Posterior cingulate gyrus (tissue), 11 donors: ENCODE data around the gene SMCO4.

ENCODE experiments used
- DNase-seq, 10 donors: peaks; one replicate each; pipeline versions ENCODE4 v3.0.0 to v3.0.0-alpha.2; 2020 to 2021; ENCODE audit warnings: mixed read lengths in 3 of 10
- intact Hi-C: fragments of 100-400 bp; cut with DNase I; formaldehyde crosslinking; loops from one replicate; pipeline ENCODE4 v1.15.1; 2023

The SMCO4 gene

DNA sequence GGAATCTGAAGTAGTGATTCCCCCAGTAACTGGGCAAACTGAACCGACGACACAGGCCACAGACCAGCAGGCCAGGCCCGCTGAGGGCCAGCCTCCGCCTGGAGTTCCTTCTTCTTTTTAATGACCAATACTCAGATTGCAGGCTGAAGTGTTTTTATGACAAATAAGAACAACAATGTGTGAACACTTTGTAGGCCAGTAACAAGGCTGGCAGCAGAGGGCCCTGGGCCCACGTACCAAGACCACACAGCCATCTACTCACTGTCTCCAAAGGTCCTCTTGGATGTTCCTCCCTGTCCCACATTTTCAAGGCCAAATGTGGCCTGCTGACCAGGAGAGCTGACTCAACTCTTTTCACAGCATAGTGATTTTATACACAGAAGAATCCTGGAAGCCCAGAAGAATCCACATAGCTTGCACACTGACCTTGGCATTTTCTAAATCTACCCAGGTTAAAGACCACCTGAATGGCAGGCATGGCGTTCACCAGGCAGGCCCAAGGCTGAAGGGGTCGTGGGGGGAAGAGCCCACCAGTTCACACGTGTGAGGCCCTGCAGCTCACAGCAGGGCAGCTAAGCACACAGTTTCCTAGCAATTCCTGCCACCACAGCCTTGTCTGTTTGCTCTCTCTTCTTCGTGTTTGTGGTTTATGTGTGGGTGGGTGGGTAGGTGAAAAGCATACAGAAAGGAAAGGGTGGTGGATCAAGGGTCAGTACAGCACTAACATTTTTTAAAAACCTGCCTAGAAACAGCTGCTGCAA, 13.3 kb downstream of the SMCO4 start:
- DNase-seq, result peak in 2 of 10 donors; percentile 67 to 71
- intact Hi-C loops, result no loop called here

GRCh38 chr11:93528757-93529645, 14.2 kb downstream of the SMCO4 start:
- DNase-seq, result peak in 3 of 10 donors; percentile 37 to 87 (median 74)
- intact Hi-C loops, result no loop called here

GRCh38 chr11:93528252-93528651, 14.9 kb downstream of the SMCO4 start:
- DNase-seq, result no peak
- intact Hi-C loops, result no loop called here

DNA sequence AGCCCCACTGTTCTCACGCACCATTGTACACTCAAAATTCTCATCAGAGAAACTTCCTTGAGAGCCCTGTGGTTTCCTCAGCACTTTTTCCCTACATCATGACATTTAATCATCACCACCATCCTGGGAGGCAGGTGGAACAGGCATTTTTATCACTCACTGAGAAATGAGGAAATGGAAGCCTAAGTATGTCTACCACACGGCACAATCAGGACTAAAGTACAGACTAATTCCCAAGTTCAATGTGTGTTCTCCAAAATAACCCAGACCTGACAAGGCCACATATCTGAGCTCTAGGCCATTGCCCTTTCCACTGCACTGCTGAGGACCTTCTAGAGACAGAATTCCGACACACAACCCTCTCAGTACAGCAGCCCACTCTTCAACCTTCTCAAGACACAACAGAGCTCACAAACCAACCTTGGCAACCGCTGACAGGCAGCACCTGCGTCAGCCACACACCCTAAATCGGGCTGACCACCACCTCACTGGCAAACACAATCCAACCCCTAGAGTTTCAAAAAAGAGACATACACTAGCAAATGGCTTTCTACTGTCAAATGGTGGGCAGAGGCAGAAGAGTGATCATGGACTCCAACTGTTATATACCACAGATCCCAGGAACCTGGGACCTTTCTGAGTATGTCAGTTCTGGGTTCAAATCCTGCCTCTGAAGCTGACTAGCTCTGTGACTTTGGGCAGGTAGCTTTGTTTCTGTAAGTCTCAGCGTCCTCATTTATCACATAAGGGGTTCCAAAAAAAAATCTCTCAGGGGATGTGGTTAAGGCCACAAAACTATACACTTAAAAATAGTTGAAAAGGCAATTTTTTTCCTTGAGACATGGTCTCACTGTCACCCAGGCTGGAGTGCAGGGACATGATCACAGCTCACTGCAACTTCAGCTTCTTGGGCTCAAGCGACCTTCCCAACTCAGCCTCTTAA, 16.3 kb downstream of the SMCO4 start:
- DNase-seq, result no peak
- intact Hi-C loops, result no loop called here

GRCh38 chr11:93526346-93526633, 16.9 kb downstream of the SMCO4 start:
- DNase-seq, result no peak
- intact Hi-C loops, result no loop called here

DNA sequence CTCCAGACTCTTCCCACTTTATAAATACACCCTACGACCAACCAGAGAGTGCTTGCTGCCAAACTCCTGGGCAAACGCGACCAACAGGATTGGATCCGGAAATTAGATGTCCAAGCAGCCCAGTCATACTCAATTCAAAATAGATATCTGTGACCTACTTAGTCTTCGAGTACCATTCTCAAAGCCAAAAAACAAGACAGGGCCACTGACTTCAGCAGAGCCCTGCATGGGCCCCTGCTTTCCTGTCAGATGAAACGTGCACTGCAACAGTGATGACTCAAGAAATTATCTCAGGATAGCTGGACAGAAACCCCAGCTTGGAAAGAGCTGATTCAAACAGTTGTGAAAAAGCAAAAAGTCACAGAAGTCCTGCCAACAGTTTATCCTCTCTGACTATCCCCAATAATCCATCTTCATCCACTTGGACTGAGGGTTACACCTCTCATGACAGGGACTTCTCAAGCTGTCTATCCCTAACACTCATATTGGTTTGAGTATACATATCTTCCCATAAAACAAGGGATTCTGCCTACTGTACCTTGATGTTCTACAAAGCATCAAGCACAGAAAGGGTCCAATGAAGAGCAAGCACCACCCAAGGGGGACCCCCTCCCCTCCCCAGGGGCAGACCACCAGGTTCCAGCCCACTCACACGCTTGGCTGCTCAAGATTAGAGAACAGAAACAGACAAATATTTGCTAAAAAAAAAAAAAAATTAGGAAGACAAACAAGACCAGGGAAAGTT, 17.4 kb downstream of the SMCO4 start:
- intact Hi-C loops, result no loop called here
- DNase-seq, result no peak

DNA sequence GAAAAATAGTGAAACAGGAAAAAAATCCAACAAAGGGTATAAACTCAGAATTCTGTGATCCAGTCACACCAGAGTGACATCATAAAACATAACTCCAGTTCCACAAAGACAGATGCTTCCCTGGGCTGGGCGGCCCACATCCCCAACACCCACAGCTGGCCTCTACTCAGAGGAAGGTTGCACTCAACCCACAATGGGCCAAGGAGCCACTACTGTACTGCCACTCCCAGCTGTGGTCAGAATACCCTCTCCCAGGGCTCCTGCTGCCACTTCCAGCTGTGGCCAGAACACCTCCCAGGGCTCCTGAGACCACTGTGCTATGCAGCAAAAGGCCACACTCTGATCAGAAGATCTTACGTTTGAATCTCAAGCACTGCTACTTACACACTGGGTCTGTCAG, 18.3 kb downstream of the SMCO4 start:
- peak in 1 of 10 donors; percentile 62 for DNase-seq
- intact Hi-C loops, result no loop called here

DNA sequence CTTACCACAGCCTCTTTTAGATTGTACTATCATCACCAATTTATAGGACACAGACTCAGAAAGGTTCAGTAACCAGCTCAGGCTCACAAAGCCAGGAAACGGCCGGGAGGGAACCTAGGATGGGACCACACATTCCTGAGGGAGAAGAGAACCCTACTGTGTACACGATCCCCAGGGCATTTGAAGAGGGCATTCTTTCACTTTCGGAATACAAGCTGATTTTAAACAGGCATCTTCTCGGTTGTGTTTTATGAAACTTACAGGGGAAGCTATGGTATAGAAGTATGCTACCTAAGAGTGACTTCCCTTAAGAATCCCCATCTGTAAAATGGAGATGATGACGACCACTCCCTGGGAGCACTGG, 19.0 kb downstream of the SMCO4 start:
- intact Hi-C loops, result no loop called here
- DNase-seq, result no peak

GRCh38 chr11:93520726-93521509, 22.3 kb downstream of the SMCO4 start:
- no peak for DNase-seq
- intact Hi-C loops, result no loop called here

- no peak for DNase-seq
These were observed 24.0 kb downstream of the SMCO4 start for GRCh38 chr11:93519179-93519578.

GRCh38 chr11:93518081-93518480, 25.1 kb downstream of the SMCO4 start:
- no peak for DNase-seq
- intact Hi-C loops, result no loop called here

More at GRCh38 chr11:93519179-93519578, 24.0 kb downstream of the SMCO4 start:
- intact Hi-C loops, result no loop called here

GRCh38 chr11:93517611-93518010, 25.6 kb downstream of the SMCO4 start:
- DNase-seq, result no peak
- intact Hi-C loops, result no loop called here

- no peak for DNase-seq
- intact Hi-C loops, result no loop called here
These were observed 26.1 kb downstream of the SMCO4 start for GRCh38 chr11:93517041-93517440.

- intact Hi-C loops, result no loop called here
- no peak for DNase-seq
These were observed 27.7 kb downstream of the SMCO4 start for GRCh38 chr11:93515441-93516025.

- intact Hi-C loops, result no loop called here
- no peak for DNase-seq
These were observed 28.5 kb downstream of the SMCO4 start for GRCh38 chr11:93514712-93515111.

DNA sequence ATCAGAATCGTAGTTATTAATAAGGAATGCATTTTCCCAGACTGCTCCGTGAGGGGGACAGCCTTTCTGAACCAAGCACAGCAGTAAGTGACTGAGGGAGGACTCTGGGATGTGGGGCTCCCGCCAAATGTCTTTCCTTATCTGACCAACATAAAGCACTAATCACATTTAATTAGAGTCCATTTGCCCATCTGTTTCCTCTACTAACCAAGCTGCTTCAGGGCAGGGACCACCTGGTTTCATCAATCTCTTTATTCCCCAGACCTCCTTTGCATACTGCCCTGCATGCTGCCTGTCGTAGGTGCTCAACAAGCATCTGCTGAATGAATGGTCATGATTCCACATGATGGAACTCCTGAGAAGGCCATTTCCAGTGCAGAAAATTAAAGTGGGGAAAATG, 29.4 kb downstream of the SMCO4 start:
- intact Hi-C loops, result no loop called here
- no peak for DNase-seq

DNA sequence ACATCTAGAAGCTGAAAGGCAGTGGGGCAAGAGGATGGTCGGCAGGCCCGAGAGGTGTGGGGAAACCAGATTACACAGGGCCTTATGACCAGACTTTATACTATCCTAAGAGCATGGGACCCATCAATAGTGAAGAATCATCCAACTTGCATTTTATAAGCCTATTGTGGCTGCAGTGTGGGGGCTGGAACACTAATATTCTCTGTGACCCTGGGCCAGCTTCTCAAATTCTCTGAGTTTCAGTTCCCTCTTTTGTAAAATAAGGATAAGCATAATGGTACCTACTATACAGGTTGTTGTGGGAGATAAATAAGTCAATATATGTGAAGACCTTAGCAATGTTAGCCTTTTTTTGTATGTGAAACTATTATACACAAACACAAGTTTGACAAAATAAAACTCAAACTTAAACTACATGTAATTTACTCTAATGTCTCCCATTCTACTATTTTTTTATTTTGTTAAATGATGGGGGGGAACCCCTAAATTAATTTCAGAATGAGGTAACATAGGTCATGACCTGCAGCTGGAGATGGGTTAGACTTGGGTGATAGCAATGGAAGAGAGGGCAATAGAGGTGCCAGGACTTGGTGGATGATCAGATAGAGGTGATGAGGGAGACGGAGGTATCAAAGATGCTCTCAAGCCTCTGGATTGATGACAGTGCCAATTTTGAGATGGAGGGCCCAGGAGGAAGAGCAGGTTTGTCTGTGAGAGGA, 30.1 kb downstream of the SMCO4 start:
- no peak for DNase-seq
- intact Hi-C loops, result no loop called here

- intact Hi-C loops, result no loop called here
- no peak for DNase-seq
These were observed 31.1 kb downstream of the SMCO4 start for GRCh38 chr11:93512073-93512475.
